Body of pancreas (tissue), 4 donors: ENCODE results near the gene SPOUT1.

ENCODE experiments used
- POLR2A ChIP-seq, 3 donors: fragments of 450-650 bp; IDR thresholded peaks; one replicate each; pipeline ENCODE4 v1.6.1; 2016; ENCODE audit warnings: antibody characterized with exemption in 3 of 3, mild to moderate bottlenecking in 2 of 3
- TF ChIP-seq, protein P1 (sequence below), 7 experiments: fragments of 450-650 bp in 4 of 7; fragments of 200-600 bp in 3 of 7; sonication (generic) in 3 of 7; IDR thresholded peaks; one replicate each; pipeline ENCODE4 v1.5.1; 2016 to 2019; ENCODE audit warnings: antibody characterized with exemption in 7 of 7

GRCh38 chr9:128825923-128826700 is 3.5 kb downstream of the SPOUT1 start:
- TF ChIP-seq, protein P1, sequence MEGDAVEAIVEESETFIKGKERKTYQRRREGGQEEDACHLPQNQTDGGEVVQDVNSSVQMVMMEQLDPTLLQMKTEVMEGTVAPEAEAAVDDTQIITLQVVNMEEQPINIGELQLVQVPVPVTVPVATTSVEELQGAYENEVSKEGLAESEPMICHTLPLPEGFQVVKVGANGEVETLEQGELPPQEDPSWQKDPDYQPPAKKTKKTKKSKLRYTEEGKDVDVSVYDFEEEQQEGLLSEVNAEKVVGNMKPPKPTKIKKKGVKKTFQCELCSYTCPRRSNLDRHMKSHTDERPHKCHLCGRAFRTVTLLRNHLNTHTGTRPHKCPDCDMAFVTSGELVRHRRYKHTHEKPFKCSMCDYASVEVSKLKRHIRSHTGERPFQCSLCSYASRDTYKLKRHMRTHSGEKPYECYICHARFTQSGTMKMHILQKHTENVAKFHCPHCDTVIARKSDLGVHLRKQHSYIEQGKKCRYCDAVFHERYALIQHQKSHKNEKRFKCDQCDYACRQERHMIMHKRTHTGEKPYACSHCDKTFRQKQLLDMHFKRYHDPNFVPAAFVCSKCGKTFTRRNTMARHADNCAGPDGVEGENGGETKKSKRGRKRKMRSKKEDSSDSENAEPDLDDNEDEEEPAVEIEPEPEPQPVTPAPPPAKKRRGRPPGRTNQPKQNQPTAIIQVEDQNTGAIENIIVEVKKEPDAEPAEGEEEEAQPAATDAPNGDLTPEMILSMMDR (IDR thresholded peaks at IDR 0.05): no peak
- no peak for TF ChIP-seq POLR2A (IDR thresholded peaks at IDR 0.05)
